Fibroblast of the aortic adventitia (primary cell): ENCODE measurements around the gene NFIA. TPM values are rescaled to one million over a fixed set of nuclear protein-coding genes. Genes with fewer than 3 reads are reported as not detected.

Experiments used
- DNase-seq: peaks from one replicate; pipeline ENCODE4 v3.0.0-alpha.2; 2010; ENCODE audit warnings: low read depth
- H3K4me3 ChIP-seq: 2 replicates; pipeline ENCODE4 v1.5.1; 2011; ENCODE audit warnings: low read depth, mild to moderate bottlenecking, control low read depth, low read length, moderate library complexity
- CTCF ChIP-seq: IDR thresholded peaks from 2 replicates; pipeline ENCODE4 v1.5.1; 2011; ENCODE audit warnings: mild to moderate bottlenecking, low read length, control low read depth, inconsistent platforms; ENCODE audit not compliant: insufficient read depth
- total RNA-seq: library from RNA; depleted of rRNA; stranded (reverse); fragments of >200 nt; gene quantifications from 2 replicates; pipeline ENCODE4 v1.2.3, GENCODE V29; 2012; ENCODE audit warnings: low replicate concordance

NFIA gene
- total RNA-seq, 1 donor = 32.0 TPM

GRCh38 chr1:61356995-61357394 is 274.6 kb downstream of the NFIA start:
- DNase-seq = no peak
- H3K4me3 ChIP-seq = no peak overlapping the region
- no peak for TF ChIP-seq CTCF

- no peak overlapping the region for H3K4me3 ChIP-seq
- no peak for TF ChIP-seq CTCF
- no peak for DNase-seq
Observed at GRCh38 chr1:61357539-61357938, 275.2 kb downstream of the NFIA start.

- TF ChIP-seq CTCF = no peak
- no peak overlapping the region for H3K4me3 ChIP-seq
- DNase-seq = no peak
Observed at GRCh38 chr1:61358770-61359455, 276.6 kb downstream of the NFIA start.

GRCh38 chr1:61361931-61362330 is 279.6 kb downstream of the NFIA start:
- no peak overlapping the region for H3K4me3 ChIP-seq
- no peak for TF ChIP-seq CTCF
- no peak for DNase-seq

GRCh38 chr1:61362351-61362750 is 280.0 kb downstream of the NFIA start:
- DNase-seq = no peak
- no peak for TF ChIP-seq CTCF
- H3K4me3 ChIP-seq = no peak overlapping the region

- no peak overlapping the region for H3K4me3 ChIP-seq
- no peak for TF ChIP-seq CTCF
- no peak for DNase-seq
Observed at GRCh38 chr1:61368366-61368765, 286.0 kb downstream of the NFIA start.

- H3K4me3 ChIP-seq = no peak overlapping the region
- no peak for DNase-seq
- TF ChIP-seq CTCF = no peak
Observed at GRCh38 chr1:61368876-61369275, 286.5 kb downstream of the NFIA start.
